HepG2 (cell line): ENCODE results near the gene KAZN. TPM values are rescaled to one million over a fixed set of nuclear protein-coding genes. Genes with fewer than 3 reads are reported as not detected.

Experiments used
- ATAC-seq: fragments of 200-7000 bp; cut with Tn5 transposase; 3 replicates; pipeline ENCODE4 v1.9.1; 2020; ENCODE audit warnings: mild to moderate bottlenecking, moderate library complexity
- BruUV-seq: library from RNA; stranded (reverse); fragments of 400-500 nt; replicated peaks from 2 replicates; lab custom pipeline; 2021; lab: Mats Ljungman, UMichigan
- CTCF ChIA-PET: fragments of 300-600 bp; formaldehyde crosslinking; extraction: SDS; loops from one replicate; lab custom pipeline; 2021; ENCODE audit warnings: low total read pairs, inconsistent platforms, low intra/inter-chr PET ratio; lab: Yijun Ruan, JAX
- POLR2A ChIA-PET: fragments of 350-600 bp; sonication (Branson Sonifier 250); formaldehyde crosslinking; loops from one replicate; lab custom pipeline; 2020; ENCODE audit warnings: antibody characterized with exemption, inconsistent platforms; lab: Yijun Ruan, JAX
- DNase-seq: peaks from one replicate; pipeline ENCODE4 v3.0.0-alpha.2; 2015; ENCODE audit warnings: low spot score
- FAIRE-seq: peaks from 3 replicates; lab custom pipeline; 2011; peaks lifted over from hg19 to GRCh38; lab: Jason Lieb, UNC
- H2AFZ ChIP-seq: one replicate; pipeline ENCODE4 v1.6.1; 2011; ENCODE audit warnings: low read length, inconsistent platforms
- H3K27ac ChIP-seq: fragments of 300-600 bp; 3 replicates; pipeline ENCODE4 v1.8.0; 2011; ENCODE audit warnings: mixed run types, mild to moderate bottlenecking, mixed read lengths, low read length, inconsistent platforms; ENCODE audit not compliant: insufficient read depth; ENCODE audit errors: extremely low read length
- H3K27me3 ChIP-seq, 2 experiments: fragments of 200-600 bp in 1 of 2; 2 replicates in 1 of 2; 3 replicates in 1 of 2; pipeline versions ENCODE4 v1.6.0 to v1.8.0; 2011; ENCODE audit warnings: low read length in 2 of 2, mild to moderate bottlenecking in 2 of 2, moderate library complexity in 2 of 2, inconsistent platforms in 1 of 2; ENCODE audit not compliant: insufficient read depth in 2 of 2, control insufficient read depth in 1 of 2
- H3K36me3 ChIP-seq, 2 experiments: fragments of 200-600 bp in 1 of 2; replicated peaks in 1 of 2; 2 replicates in 1 of 2; 3 replicates in 1 of 2; pipeline versions ENCODE4 v1.5.1 to v1.8.0; 2011; ENCODE audit warnings: low read length in 2 of 2, inconsistent platforms in 1 of 2; ENCODE audit not compliant: insufficient read depth in 2 of 2, control insufficient read depth in 1 of 2
- H3K4me1 ChIP-seq: 2 replicates; pipeline ENCODE4 v1.5.1; 2012; ENCODE audit warnings: low read length, inconsistent platforms; ENCODE audit not compliant: insufficient read depth
- H3K4me2 ChIP-seq: 2 replicates; pipeline ENCODE4 v1.6.0; 2011; ENCODE audit warnings: low read depth, low read length, inconsistent platforms
- H3K4me3 ChIP-seq, 3 experiments: fragments of 200-600 bp in 1 of 3; sonication (generic), shearing (Covaris generic) in 1 of 3; replicated peaks in 1 of 3; 2 replicates each; pipeline ENCODE4 v1.5.1; 2011 to 2016; ENCODE audit warnings: low read length in 3 of 3, inconsistent platforms in 2 of 3, low read depth in 2 of 3, mild to moderate bottlenecking in 2 of 3, control low read depth in 1 of 3, mixed read lengths in 1 of 3; ENCODE audit not compliant: insufficient read depth in 1 of 3
- H3K79me2 ChIP-seq: one replicate; pipeline ENCODE4 v1.6.1; 2011; ENCODE audit warnings: low read length, inconsistent platforms; ENCODE audit not compliant: insufficient read depth
- H3K9ac ChIP-seq: 2 replicates; pipeline ENCODE4 v1.6.0; 2011; ENCODE audit warnings: mild to moderate bottlenecking, low read depth, low read length, inconsistent platforms; ENCODE audit not compliant: insufficient read depth
- H3K9me3 ChIP-seq: 2 replicates; pipeline ENCODE4 v1.5.1; 2012; ENCODE audit warnings: mild to moderate bottlenecking, low read length
- H4K20me1 ChIP-seq: 2 replicates; pipeline ENCODE4 v1.6.0; 2011; ENCODE audit warnings: inconsistent platforms, mild to moderate bottlenecking, low read length, moderate library complexity; ENCODE audit not compliant: insufficient read depth
- CEBPG ChIP-seq: IDR thresholded peaks from 2 replicates; pipeline ENCODE4 v1.6.1; 2016
- FOXP1 ChIP-seq, 2 experiments: fragments of 450-650 bp in 1 of 2; IDR thresholded peaks; 2 replicates each; pipeline ENCODE4 v1.6.1; 2017 to 2018; ENCODE audit warnings: antibody characterized with exemption in 1 of 2
- HMG20B ChIP-seq: conservative IDR thresholded peaks from 2 replicates; pipeline ENCODE4 v1.6.1; 2016; ENCODE audit warnings: missing genetic modification reagents, missing compliant biosample characterization
- MBD4 ChIP-seq: IDR thresholded peaks from 2 replicates; pipeline ENCODE4 v1.6.1; 2012; ENCODE audit warnings: low read length, inconsistent platforms, borderline replicate concordance
- NFAT5 ChIP-seq: sonication (generic); formaldehyde crosslinking; IDR thresholded peaks from 2 replicates; pipeline ENCODE4 v1.4.0; 2020; ENCODE audit warnings: missing genetic modification reagents
- SP1 ChIP-seq, 2 experiments: fragments of 450-650 bp in 1 of 2; sonication (generic) in 1 of 2; formaldehyde crosslinking in 1 of 2; IDR thresholded peaks; 2 replicates each; pipeline versions ENCODE4 v1.4.0 to v1.6.1; 2016 to 2020; ENCODE audit warnings: missing genetic modification reagents in 1 of 2
- STAT5B ChIP-seq: sonication (generic); formaldehyde crosslinking; IDR thresholded peaks from 2 replicates; pipeline ENCODE4 v1.4.0; 2020; ENCODE audit warnings: missing genetic modification reagents
- ZFAT ChIP-seq: sonication (generic); formaldehyde crosslinking; conservative IDR thresholded peaks from 2 replicates; pipeline ENCODE4 v1.8.1; 2023; ENCODE audit warnings: missing genetic modification reagents, inconsistent platforms
- ZNF703 ChIP-seq: sonication (generic); formaldehyde crosslinking; IDR thresholded peaks from 2 replicates; pipeline ENCODE4 v1.5.1; 2020; ENCODE audit warnings: missing genetic modification reagents, mild to moderate bottlenecking, moderate library complexity, borderline replicate concordance
- ZSCAN9 ChIP-seq: IDR thresholded peaks from 2 replicates; pipeline ENCODE4 v1.6.1; 2016; ENCODE audit warnings: borderline replicate concordance
- WGBS: methylation state at CpG from one replicate; pipeline ENCODE4 v1.1.6; 2017; ENCODE audit warnings: low lambda C conversion rate; 5-methylcytosine and 5-hydroxymethylcytosine counted together
- in situ Hi-C: cut with HindIII; loops from 2 replicates; pipeline ENCODE4 v1.10.0; 2017; ENCODE audit warnings: low pct_unique_long_range_greater_than_20kb; ENCODE audit not compliant: extremely low pct_ligation_motif_present
- intact Hi-C: fragments of 100-400 bp; cut with micrococcal nuclease; formaldehyde crosslinking; loops from one replicate; pipeline ENCODE4 v1.10.0; 2022; ENCODE audit not compliant: unreplicated experiment
- polyA plus RNA-seq, 8 experiments: library from polyadenylated mRNA; depleted of rRNA in 3 of 8; stranded (reverse) in 7 of 8; unstranded in 1 of 8; fragments of >200 nt; fragmentation: Illumina TruSeq in 4 of 8; extraction: Trizol in 4 of 8; gene quantifications; 2 replicates each; pipeline versions ENCODE4 v1.2.1 to v1.2.3, GENCODE V29; 2011 to 2016; ENCODE audit warnings: low read depth in 4 of 8, missing spikeins in 1 of 8, mixed read lengths in 1 of 8; ENCODE audit not compliant: insufficient read depth in 1 of 8
- total RNA-seq, 5 experiments: library from RNA; depleted of rRNA; stranded (reverse); fragments of >200 nt; fragmentation: Illumina TruSeq; extraction: Trizol; gene quantifications; 2 replicates each; pipeline ENCODE4 v1.2.3, GENCODE V29; 2016; ENCODE audit warnings: low read depth in 1 of 5

Gene KAZN
- total and polyA plus RNA-seq, 2 of the 13 experiments (the other 11 are each of a cell fraction or from before 2014, with no cell fraction given) = 10.4 to 13.5 TPM

GRCh38 chr1:14769486-14770274 lies 171.2 kb downstream of the KAZN start:
- DNase-seq = no peak
- POLR2A ChIA-PET = no interaction called here
- Histone ChIP-seq H3K9me3 (no peaks in the 10 kb centered on the region), H3K9ac (no peak overlapping the region), H3K4me3 (no peak overlapping the region), H3K27me3 (peaks cover 1 to 33% of the 10 kb centered on the region in 2 experiments; a peak in 2 of 5 replicates), H3K4me1 (no peaks in the 10 kb centered on the region), H3K79me2 (no peaks in the 10 kb centered on the region), H3K27ac (no peak overlapping the region), H3K36me3 (no peaks in the 10 kb centered on the region), H2AFZ (no peak overlapping the region), H4K20me1 (no peaks in the 10 kb centered on the region), H3K4me2 (no peak overlapping the region)
- WGBS = 12% methylated on average over 12 of the region's 12 CpGs
- intact Hi-C loops = no loop called here
- no peak for TF ChIP-seq HMG20B (CRISPR knock-in tag)
- TF ChIP-seq CEBPG (CRISPR knock-in tag) = no peak
- no peak for TF ChIP-seq NFAT5 (CRISPR knock-in tag)
- TF ChIP-seq ZNF703 (CRISPR knock-in tag) = no peak
- TF ChIP-seq STAT5B (CRISPR knock-in tag) = no peak
- no peak for TF ChIP-seq ZSCAN9 (CRISPR knock-in tag)
- no peak for TF ChIP-seq MBD4
- no peak for TF ChIP-seq FOXP1 (IDR thresholded peaks at IDR 0.05)
- no peak for TF ChIP-seq FOXP1 (CRISPR knock-in tag; IDR thresholded peaks at IDR 0.05)
- TF ChIP-seq SP1 (IDR thresholded peaks at IDR 0.05) = no peak
- TF ChIP-seq SP1 (CRISPR knock-in tag; IDR thresholded peaks at IDR 0.05) = no peak
- no peak for TF ChIP-seq ZFAT (CRISPR knock-in tag)
- in situ Hi-C loops = no loop called here
- CTCF ChIA-PET = no interaction called here
- no TSS peak for BruUV-seq
- ATAC-seq = no peak
- no peak for FAIRE-seq
